OCI-LY7 (cell line): ENCODE measurements around the gene PAEP. TPM values are rescaled to one million over a fixed set of nuclear protein-coding genes. Genes with fewer than 3 reads are reported as not detected.
"Not testable (repeated sequence)": the region's sequence is repeated elsewhere in the genome, so short reads cannot be mapped to it uniquely, and the experiment has no call there.

ENCODE experiments used
- BruUV-seq: library from RNA; stranded (reverse); fragments of 400-500 nt; replicated peaks from 2 replicates; lab custom pipeline; 2021; lab: Mats Ljungman, UMichigan
- CTCF ChIA-PET: fragments of 300-600 bp; sonication (Branson Sonifier 250); formaldehyde crosslinking; loops from one replicate; lab custom pipeline; 2022; ENCODE audit warnings: antibody characterized with exemption; ENCODE audit not compliant: unreplicated experiment; lab: Charles Lee
- POLR2A ChIA-PET: fragments of 300-600 bp; sonication (Branson Sonifier 250); formaldehyde crosslinking; loops from one replicate; lab custom pipeline; 2022; ENCODE audit warnings: antibody characterized with exemption; lab: Charles Lee
- DNase-seq: peaks from one replicate; pipeline ENCODE4 v3.0.0-alpha.2; 2015; ENCODE audit warnings: low spot score
- H2AFZ ChIP-seq: fragments of 200-600 bp; sonication (generic), shearing (Covaris generic); 2 replicates; pipeline ENCODE4 v1.6.1; 2014; ENCODE audit warnings: mild to moderate bottlenecking, antibody characterized with exemption, low read length, moderate library complexity
- H3K27ac ChIP-seq: fragments of 200-600 bp; sonication (generic); 2 replicates; pipeline ENCODE4 v1.5.1; 2014; ENCODE audit warnings: mixed run types, low read depth, mild to moderate bottlenecking, moderate library complexity, low read length, inconsistent platforms; ENCODE audit not compliant: poor library complexity, severe bottlenecking
- H3K36me3 ChIP-seq: fragments of 200-600 bp; sonication (generic); 2 replicates; pipeline ENCODE4 v1.6.1; 2014; ENCODE audit warnings: mild to moderate bottlenecking, antibody characterized with exemption, low read length, moderate library complexity, mixed read lengths; ENCODE audit not compliant: insufficient read depth
- H3K4me1 ChIP-seq: fragments of 200-600 bp; sonication (generic); 2 replicates; pipeline ENCODE4 v1.5.1; 2014; ENCODE audit warnings: mild to moderate bottlenecking, low read length; ENCODE audit not compliant: insufficient read depth, poor library complexity, severe bottlenecking
- H3K4me2 ChIP-seq: fragments of 200-600 bp; sonication (generic); 2 replicates; pipeline ENCODE4 v1.6.1; 2014; ENCODE audit warnings: mild to moderate bottlenecking, low read length
- H3K4me3 ChIP-seq: fragments of 200-600 bp; sonication (generic); 2 replicates; pipeline ENCODE4 v1.5.1; 2014; ENCODE audit warnings: mild to moderate bottlenecking, low read depth, low read length; ENCODE audit not compliant: poor library complexity, severe bottlenecking
- H3K79me2 ChIP-seq: fragments of 200-600 bp; sonication (generic); 2 replicates; pipeline ENCODE4 v1.6.1; 2016; ENCODE audit warnings: low read depth, mild to moderate bottlenecking, low read length, moderate library complexity, mixed read lengths; ENCODE audit not compliant: insufficient read depth
- H3K9me2 ChIP-seq: fragments of 200-600 bp; sonication (generic); 2 replicates; pipeline ENCODE4 v1.6.1; 2016; ENCODE audit warnings: mild to moderate bottlenecking, low read length, mixed read lengths; ENCODE audit not compliant: insufficient read depth
- H3K9me3 ChIP-seq: fragments of 200-600 bp; sonication (generic); 2 replicates; pipeline ENCODE4 v1.6.1; 2014; ENCODE audit warnings: mild to moderate bottlenecking, mixed run types, low read length, mixed read lengths
- H4K20me1 ChIP-seq: fragments of 200-600 bp; sonication (generic); 2 replicates; pipeline ENCODE4 v1.6.1; 2014; ENCODE audit warnings: mild to moderate bottlenecking, antibody characterized with exemption, low read length, moderate library complexity, mixed read lengths; ENCODE audit not compliant: insufficient read depth
- EZH2phosphoT487 ChIP-seq: fragments of 200-600 bp; sonication (generic); IDR thresholded peaks from 2 replicates; pipeline ENCODE4 v1.6.1; 2018; ENCODE audit warnings: low read depth, borderline replicate concordance, mild to moderate bottlenecking, mixed run types, antibody characterized with exemption, low read length, moderate library complexity, mixed read lengths
- intact Hi-C: fragments of 100-400 bp; cut with micrococcal nuclease; formaldehyde crosslinking; loops from one replicate; pipeline ENCODE4 v1.10.0; 2022; ENCODE audit not compliant: unreplicated experiment
- total RNA-seq, 2 experiments: library from RNA; depleted of rRNA in 1 of 2; stranded (reverse); fragments of >200 nt in 1 of 2; shearing (Covaris generic) in 1 of 2; gene quantifications; 2 replicates each; pipeline ENCODE4 v1.2.3, GENCODE V29; 2014 to 2022
- TF ChIP-seq, protein P1 (sequence below): fragments of 200-600 bp; sonication (generic); conservative IDR thresholded peaks from 2 replicates; pipeline ENCODE4 v1.5.1; 2014; ENCODE audit warnings: mild to moderate bottlenecking, antibody characterized with exemption, low read length, moderate library complexity, mixed read lengths

PAEP gene
- total RNA-seq, 2 experiments from 2014 or later = not detected

DNA sequence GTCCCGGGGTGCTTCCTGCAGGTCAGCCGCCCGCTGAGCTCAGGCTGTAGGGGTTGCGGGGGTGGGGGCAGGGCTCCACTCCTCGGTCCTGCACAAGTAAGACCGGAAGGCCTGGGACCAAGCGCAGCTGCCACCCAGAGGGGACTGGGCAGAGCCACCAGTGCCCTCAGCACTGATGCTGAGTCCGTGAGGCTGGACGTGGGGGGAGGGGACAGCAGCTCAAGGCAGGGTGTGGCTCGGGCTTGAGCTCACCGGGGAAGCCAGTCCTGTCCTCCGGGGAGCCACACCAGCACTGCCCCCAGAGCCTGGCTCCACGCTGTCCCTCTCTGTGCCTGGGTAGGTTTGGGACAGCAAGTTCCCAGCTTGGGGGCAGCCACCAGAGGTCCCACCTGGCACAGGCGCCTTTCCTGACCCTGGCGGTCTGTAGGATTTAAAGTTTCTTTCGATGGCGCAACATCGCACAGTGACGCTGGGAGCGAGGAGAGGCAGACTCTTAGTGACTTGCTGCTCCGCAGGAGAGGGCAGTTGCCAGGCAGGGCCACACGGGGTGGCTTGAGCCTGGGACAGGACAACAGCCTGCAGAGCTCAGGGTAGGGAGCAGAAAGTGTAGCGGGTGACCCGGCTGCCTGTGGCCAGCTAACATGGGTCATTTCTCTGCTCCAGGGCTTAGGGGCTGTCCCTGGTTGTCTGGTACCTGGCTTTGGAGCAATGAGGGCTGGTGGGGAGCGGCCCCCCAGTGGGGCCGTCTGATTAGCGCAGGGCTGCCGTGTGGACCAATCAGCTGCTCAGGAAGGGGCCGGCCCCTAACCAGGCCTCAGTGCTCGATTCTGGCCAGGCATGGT lies 34.6 kb upstream of the PAEP start:
- Histone ChIP-seq H3K9me2 (no peaks in the 10 kb centered on the region), H3K79me2 (no peaks in the 10 kb centered on the region), H2AFZ (no peak overlapping the region), H3K27ac (no peak overlapping the region), H3K36me3 (no peaks in the 10 kb centered on the region), H4K20me1 (no peaks in the 10 kb centered on the region), H3K9me3 (no peaks in the 10 kb centered on the region), H3K4me1 (no peaks in the 10 kb centered on the region), H3K4me3 (no peak overlapping the region), H3K4me2 (no peak overlapping the region)
- no TSS peak for BruUV-seq
- DNase-seq = no peak
- ChIA-PET POLR2A (no interaction called here), CTCF (no interaction called here)
- no peak for TF ChIP-seq EZH2phosphoT487
- TF ChIP-seq, protein P1, sequence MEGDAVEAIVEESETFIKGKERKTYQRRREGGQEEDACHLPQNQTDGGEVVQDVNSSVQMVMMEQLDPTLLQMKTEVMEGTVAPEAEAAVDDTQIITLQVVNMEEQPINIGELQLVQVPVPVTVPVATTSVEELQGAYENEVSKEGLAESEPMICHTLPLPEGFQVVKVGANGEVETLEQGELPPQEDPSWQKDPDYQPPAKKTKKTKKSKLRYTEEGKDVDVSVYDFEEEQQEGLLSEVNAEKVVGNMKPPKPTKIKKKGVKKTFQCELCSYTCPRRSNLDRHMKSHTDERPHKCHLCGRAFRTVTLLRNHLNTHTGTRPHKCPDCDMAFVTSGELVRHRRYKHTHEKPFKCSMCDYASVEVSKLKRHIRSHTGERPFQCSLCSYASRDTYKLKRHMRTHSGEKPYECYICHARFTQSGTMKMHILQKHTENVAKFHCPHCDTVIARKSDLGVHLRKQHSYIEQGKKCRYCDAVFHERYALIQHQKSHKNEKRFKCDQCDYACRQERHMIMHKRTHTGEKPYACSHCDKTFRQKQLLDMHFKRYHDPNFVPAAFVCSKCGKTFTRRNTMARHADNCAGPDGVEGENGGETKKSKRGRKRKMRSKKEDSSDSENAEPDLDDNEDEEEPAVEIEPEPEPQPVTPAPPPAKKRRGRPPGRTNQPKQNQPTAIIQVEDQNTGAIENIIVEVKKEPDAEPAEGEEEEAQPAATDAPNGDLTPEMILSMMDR = no peak
- intact Hi-C loops = no loop called here

DNA sequence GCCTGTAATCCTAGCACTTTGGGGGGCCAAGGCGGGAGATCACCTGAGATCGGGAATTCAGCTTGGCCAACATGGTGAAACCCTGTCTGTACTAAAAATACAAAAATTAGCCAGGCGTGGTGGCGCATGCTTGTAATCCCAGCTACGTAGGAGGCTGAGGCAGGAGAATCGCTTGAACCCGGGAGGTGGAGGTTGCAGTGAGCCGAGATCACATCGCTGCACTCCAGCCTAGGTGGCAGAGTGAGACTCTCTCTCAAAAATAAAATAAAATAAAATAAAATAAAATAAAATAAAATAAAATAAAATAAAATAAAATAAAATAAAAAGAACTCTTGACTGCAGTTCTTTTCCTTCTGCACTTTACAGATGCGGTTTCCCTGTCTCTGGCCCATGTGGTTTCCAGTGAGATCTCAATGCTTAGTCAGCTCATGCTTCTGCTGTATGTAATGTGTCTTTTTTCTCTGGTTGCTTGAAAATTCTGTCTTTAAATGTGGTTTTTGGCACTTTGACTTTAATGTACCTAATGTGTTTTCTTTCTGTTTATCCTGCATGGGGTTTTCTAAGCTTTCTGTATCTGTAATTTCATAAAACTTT lies 32.6 kb upstream of the PAEP start:
- H3K9me2 ChIP-seq, H4K20me1 ChIP-seq, H3K4me1 ChIP-seq, H3K27ac ChIP-seq, H3K36me3 ChIP-seq, H2AFZ ChIP-seq, H3K79me2 ChIP-seq, H3K9me3 ChIP-seq, intact Hi-C loops, CTCF ChIA-PET, BruUV-seq, H3K4me3 ChIP-seq, POLR2A ChIA-PET, H3K4me2 ChIP-seq, DNase-seq: not testable (repeated sequence)

DNA sequence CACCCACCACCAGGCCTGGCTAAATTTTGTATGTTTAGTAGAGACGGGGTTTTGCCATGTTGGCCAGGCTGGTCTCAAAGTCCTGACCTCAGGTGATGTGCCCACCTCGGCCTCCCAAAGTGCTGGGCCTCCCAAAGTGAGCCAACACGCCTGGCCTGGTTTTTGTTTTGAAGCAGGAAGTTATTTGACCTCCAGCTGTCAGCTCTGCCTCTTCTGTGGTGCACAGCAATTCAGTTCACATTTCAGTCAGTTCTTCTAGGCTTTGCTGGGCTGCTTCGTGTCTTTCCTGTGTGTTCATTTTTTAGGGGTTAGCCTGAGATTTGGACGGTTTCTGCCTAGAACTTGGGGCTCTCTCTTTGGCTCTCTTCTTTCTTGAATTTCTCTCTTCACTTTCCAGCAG lies 31.4 kb upstream of the PAEP start:
- DNase-seq = no peak
- no peaks in the 10 kb centered on the region for H3K9me3 ChIP-seq
- ChIA-PET CTCF (no interaction called here), POLR2A (no interaction called here)
- H3K79me2 ChIP-seq = no peaks in the 10 kb centered on the region
- no peak overlapping the region for H3K4me3 ChIP-seq
- intact Hi-C loops = no loop called here
- no peak overlapping the region for H2AFZ ChIP-seq
- H3K36me3 ChIP-seq = no peaks in the 10 kb centered on the region
- H4K20me1 ChIP-seq = no peaks in the 10 kb centered on the region
- H3K4me1 ChIP-seq = no peaks in the 10 kb centered on the region
- no TSS peak for BruUV-seq
- H3K4me2 ChIP-seq = no peak overlapping the region
- no peak overlapping the region for H3K27ac ChIP-seq
- no peak for TF ChIP-seq EZH2phosphoT487
- TF ChIP-seq, protein P1 = no peak
- no peaks in the 10 kb centered on the region for H3K9me2 ChIP-seq
